Islet of Langerhans (tissue), 1 donor: ENCODE measurements around the gene PLA2G4E.

Experiments used
- FAIRE-seq: peaks from one replicate; lab custom pipeline; 2011; peaks lifted over from hg19 to GRCh38; lab: Jason Lieb, UNC

The PLA2G4E gene

GRCh38 chr15:41933771-41934170 lies 87.1 kb downstream of the PLA2G4E start:
- no peak for FAIRE-seq

DNA sequence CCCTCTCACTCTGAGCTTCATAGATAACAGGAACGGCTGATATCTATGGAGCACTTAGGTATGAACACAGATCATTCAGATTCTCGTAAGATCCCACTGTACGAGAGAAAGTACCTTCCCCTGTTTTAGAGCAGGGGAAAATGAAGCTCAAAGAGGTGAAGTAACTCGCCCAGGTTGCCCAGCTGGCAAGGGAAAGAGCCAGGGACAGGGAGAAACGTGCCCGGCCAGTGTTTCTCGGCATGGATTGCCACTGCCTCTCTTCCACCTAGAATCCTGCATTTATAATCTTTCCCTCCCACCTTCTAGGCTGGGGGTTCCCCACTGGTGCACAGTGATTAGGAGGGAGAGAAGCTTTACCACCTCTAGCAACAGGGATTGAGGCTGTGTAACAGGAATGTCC lies 87.5 kb downstream of the PLA2G4E start:
- no peak for FAIRE-seq

- FAIRE-seq, result no peak
Measured at GRCh38 chr15:41932511-41933289, 88.1 kb downstream of the PLA2G4E start.

DNA sequence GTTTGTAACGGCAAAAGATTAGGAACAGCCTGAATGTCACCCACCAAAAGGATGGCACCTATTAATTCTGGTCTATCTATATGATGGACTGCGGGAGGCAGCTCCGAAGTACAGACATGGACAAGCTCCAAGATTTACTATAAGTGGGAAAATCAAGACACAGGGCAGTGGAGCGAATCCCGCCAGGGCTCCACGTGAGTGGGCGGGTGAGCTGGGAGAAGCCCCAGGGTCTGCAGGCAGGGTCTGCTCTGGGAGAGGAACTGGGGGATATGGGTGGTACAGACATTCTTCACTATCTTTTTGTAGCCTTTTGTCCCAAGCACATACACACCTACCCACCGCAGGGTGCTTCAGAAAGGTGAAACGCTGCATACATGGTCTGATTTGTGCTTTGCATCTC lies 88.7 kb downstream of the PLA2G4E start:
- FAIRE-seq, result no peak
